Ascending aorta (tissue), 2 donors: ENCODE data around the gene RPS24. TPM values are rescaled to one million over a fixed set of nuclear protein-coding genes. Genes with fewer than 3 reads are reported as not detected.

ENCODE experiments used
- DNase-seq, 2 donors: peaks; one replicate each; pipeline ENCODE4 v3.0.0-alpha.2; 2019; ENCODE audit warnings: low spot score in 2 of 2
- H3K27ac ChIP-seq, 2 donors: fragments of 200-600 bp; sonication (generic); one replicate each; pipeline ENCODE4 v1.5.1; 2016 to 2017; ENCODE audit warnings: mild to moderate bottlenecking in 1 of 2
- H3K27me3 ChIP-seq: fragments of 200-600 bp; sonication (generic); one replicate; pipeline ENCODE4 v1.5.1; 2017
- H3K36me3 ChIP-seq, 2 donors: fragments of 200-600 bp; sonication (generic); one replicate each; pipeline ENCODE4 v1.5.1; 2016
- H3K4me1 ChIP-seq, 2 donors: fragments of 200-600 bp; sonication (generic); one replicate each; pipeline ENCODE4 v1.5.1; 2016 to 2017; ENCODE audit warnings: mild to moderate bottlenecking in 1 of 2
- H3K4me3 ChIP-seq, 2 donors: fragments of 200-600 bp; sonication (generic); one replicate each; pipeline ENCODE4 v1.5.1; 2016 to 2017; ENCODE audit warnings: mild to moderate bottlenecking in 1 of 2
- H3K9me3 ChIP-seq, 2 donors: fragments of 200-600 bp; sonication (generic); one replicate each; pipeline ENCODE4 v1.5.1; 2016
- CTCF ChIP-seq, 3 experiments: fragments of 200-600 bp in 2 of 3; fragments of 450-650 bp in 1 of 3; sonication (generic) in 2 of 3; IDR thresholded peaks; one replicate each; pipeline ENCODE4 v1.5.1; 2016 to 2019; ENCODE audit warnings: antibody characterized with exemption in 3 of 3, mild to moderate bottlenecking in 1 of 3, moderate library complexity in 1 of 3
- intact Hi-C: fragments of 100-400 bp; cut with DNase I; formaldehyde crosslinking; loops from one replicate; pipeline ENCODE4 v1.15.1; 2023
- total RNA-seq: library from RNA; depleted of rRNA; stranded (reverse); fragments of >200 nt; gene quantifications from one replicate; pipeline ENCODE4 v1.1.0, GENCODE V29; 2016

RPS24 gene
- total RNA-seq, 1 donor from 2014 or later: 1,878 TPM

GRCh38 chr10:78009662-78010061 is 24.0 kb upstream of the RPS24 start:
- intact Hi-C loops: no loop called here
- Histone ChIP-seq H3K36me3 (peaks cover 72 to 98% of the 10 kb centered on the region in 2 donors), H3K9me3 (no peaks in the 10 kb centered on the region), H3K27ac (no peak overlapping the region), H3K27me3 (no peaks in the 10 kb centered on the region), H3K4me1 (no peaks in the 10 kb centered on the region), H3K4me3 (no peak overlapping the region)
- DNase-seq: no peak
- no peak for TF ChIP-seq CTCF (IDR thresholded peaks at IDR 0.05)

- intact Hi-C loops: no loop called here
- TF ChIP-seq CTCF (IDR thresholded peaks at IDR 0.05): no peak
- no peaks in the 10 kb centered on the region for H3K9me3 ChIP-seq
Measured at GRCh38 chr10:78010278-78010677, 23.4 kb upstream of the RPS24 start.

GRCh38 chr10:78011065-78011464 is 22.6 kb upstream of the RPS24 start:
- Histone ChIP-seq H3K9me3 (no peaks in the 10 kb centered on the region), H3K4me1 (no peaks in the 10 kb centered on the region), H3K36me3 (peaks cover 71 to 98% of the 10 kb centered on the region in 2 donors), H3K4me3 (no peak overlapping the region), H3K27me3 (no peaks in the 10 kb centered on the region), H3K27ac (no peak overlapping the region)
- no peak for TF ChIP-seq CTCF (IDR thresholded peaks at IDR 0.05)
- DNase-seq: no peak
- intact Hi-C loops: no loop called here

More at GRCh38 chr10:78010278-78010677, 23.4 kb upstream of the RPS24 start:
- DNase-seq: no peak
- Histone ChIP-seq H3K4me3 (no peak overlapping the region), H3K27me3 (no peaks in the 10 kb centered on the region), H3K4me1 (no peaks in the 10 kb centered on the region), H3K36me3 (peaks cover 71 to 98% of the 10 kb centered on the region in 2 donors), H3K27ac (no peak overlapping the region)

- peaks cover 77 to 99% of the 10 kb centered on the region in 2 donors for H3K36me3 ChIP-seq
- intact Hi-C loops: no loop called here
Measured at GRCh38 chr10:78013564-78013963, 20.1 kb upstream of the RPS24 start.

GRCh38 chr10:78015546-78015945 is 18.1 kb upstream of the RPS24 start:
- no peaks in the 10 kb centered on the region for H3K4me1 ChIP-seq
- TF ChIP-seq CTCF (IDR thresholded peaks at IDR 0.05): no peak
- H3K4me3 ChIP-seq: no peak overlapping the region
- H3K27ac ChIP-seq: peak overlapping the region in 1 of 2 donors; percentile 41
- no peaks in the 10 kb centered on the region for H3K9me3 ChIP-seq
- H3K36me3 ChIP-seq: peaks cover 86 to 99% of the 10 kb centered on the region in 2 donors
- intact Hi-C loops: no loop called here
- DNase-seq: no peak
- H3K27me3 ChIP-seq: no peaks in the 10 kb centered on the region

More at GRCh38 chr10:78013564-78013963, 20.1 kb upstream of the RPS24 start:
- TF ChIP-seq CTCF (IDR thresholded peaks at IDR 0.05): no peak
- Histone ChIP-seq H3K27ac (no peak overlapping the region), H3K9me3 (no peaks in the 10 kb centered on the region), H3K27me3 (no peaks in the 10 kb centered on the region), H3K4me1 (no peaks in the 10 kb centered on the region), H3K4me3 (no peak overlapping the region)
- DNase-seq: no peak

- Histone ChIP-seq H3K27me3 (no peaks in the 10 kb centered on the region), H3K9me3 (no peaks in the 10 kb centered on the region), H3K36me3 (peaks cover 85 to 99% of the 10 kb centered on the region in 2 donors), H3K4me1 (no peaks in the 10 kb centered on the region), H3K27ac (no peak overlapping the region), H3K4me3 (no peak overlapping the region)
- no peak for TF ChIP-seq CTCF (IDR thresholded peaks at IDR 0.05)
- DNase-seq: no peak
- intact Hi-C loops: no loop called here
Measured at GRCh38 chr10:78017856-78018255, 15.8 kb upstream of the RPS24 start.
